ENCODE measurements around the gene CNIH1.

CNIH1 gene

DNA sequence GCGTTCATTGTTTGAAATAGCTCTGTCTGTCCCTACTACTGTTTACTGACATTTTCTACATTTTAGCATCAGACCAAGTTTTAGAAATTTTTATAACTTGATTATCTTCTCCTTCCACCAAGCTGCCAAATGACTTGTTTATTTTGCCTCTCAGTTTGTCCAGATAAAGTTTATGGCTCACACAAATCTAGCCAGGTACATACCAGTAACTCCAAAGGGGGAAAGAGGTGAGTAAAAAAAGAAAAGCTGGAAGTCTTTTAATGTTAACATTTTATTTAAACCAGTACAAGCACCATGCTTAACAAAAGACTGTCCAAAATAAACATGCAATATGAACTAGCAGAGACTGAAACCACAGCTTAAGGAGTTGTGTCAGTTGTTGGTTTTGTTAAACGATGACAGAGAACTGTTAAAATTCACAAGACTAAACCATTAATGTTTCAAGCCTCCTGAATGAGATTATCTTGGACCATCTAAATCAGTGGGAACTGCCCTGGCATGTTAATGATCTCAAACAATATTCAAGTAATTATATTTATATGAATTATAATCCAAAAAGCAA lies 33.1 kb upstream of the CNIH1 start:
- Histone ChIP-seq H3F3A (ENCODE audit: insufficient read depth, low read length) (no peaks in the 10 kb centered on the region), H3K4me3 (ENCODE audit: low read depth, low read length, poor library complexity, severe bottlenecking) (no peak overlapping the region)
- no peak for TF ChIP-seq EZH2 (IDR thresholded peaks at IDR 0.05; ENCODE audit: borderline replicate concordance, low read length)

DNA sequence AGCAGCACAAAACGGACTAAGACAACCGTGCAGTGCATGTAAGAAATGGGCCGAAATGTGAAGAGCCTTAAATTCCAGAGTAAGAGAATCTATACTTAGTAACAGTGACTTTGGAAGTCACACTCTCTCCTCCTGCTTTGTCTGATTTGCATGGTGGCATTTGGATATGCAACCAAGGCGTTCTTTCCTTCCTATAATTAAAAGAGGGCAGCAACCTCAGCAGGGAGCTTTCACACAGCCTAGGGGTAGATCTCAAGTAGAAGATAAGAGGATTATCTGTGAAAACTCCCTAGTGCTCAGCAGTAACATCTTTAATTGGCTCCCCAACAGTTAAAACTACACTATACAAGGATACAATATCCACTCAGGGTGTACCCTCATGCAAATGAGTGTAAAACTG lies 31.1 kb upstream of the CNIH1 start:
- TF ChIP-seq, protein P1, sequence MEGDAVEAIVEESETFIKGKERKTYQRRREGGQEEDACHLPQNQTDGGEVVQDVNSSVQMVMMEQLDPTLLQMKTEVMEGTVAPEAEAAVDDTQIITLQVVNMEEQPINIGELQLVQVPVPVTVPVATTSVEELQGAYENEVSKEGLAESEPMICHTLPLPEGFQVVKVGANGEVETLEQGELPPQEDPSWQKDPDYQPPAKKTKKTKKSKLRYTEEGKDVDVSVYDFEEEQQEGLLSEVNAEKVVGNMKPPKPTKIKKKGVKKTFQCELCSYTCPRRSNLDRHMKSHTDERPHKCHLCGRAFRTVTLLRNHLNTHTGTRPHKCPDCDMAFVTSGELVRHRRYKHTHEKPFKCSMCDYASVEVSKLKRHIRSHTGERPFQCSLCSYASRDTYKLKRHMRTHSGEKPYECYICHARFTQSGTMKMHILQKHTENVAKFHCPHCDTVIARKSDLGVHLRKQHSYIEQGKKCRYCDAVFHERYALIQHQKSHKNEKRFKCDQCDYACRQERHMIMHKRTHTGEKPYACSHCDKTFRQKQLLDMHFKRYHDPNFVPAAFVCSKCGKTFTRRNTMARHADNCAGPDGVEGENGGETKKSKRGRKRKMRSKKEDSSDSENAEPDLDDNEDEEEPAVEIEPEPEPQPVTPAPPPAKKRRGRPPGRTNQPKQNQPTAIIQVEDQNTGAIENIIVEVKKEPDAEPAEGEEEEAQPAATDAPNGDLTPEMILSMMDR (IDR thresholded peaks at IDR 0.05; ENCODE audit: low read length) = no peak
- no peak for TF ChIP-seq EZH2 (IDR thresholded peaks at IDR 0.05; ENCODE audit: borderline replicate concordance, low read length)
- H3K36me3 ChIP-seq (ENCODE audit: insufficient read depth, low read length) = peaks cover 18% of the 10 kb centered on the region; the same call in 1 of the 2 replicates
- no peak overlapping the region for H3K27ac ChIP-seq (ENCODE audit: low read depth, low read length, poor library complexity, severe bottlenecking)
- no peaks in the 10 kb centered on the region for H3K27me3 ChIP-seq (ENCODE audit: insufficient read depth, low read length)
- no peaks in the 10 kb centered on the region for H3F3A ChIP-seq (ENCODE audit: insufficient read depth, low read length)
- H3K9me2 ChIP-seq (ENCODE audit: low read depth, low read length) = no peaks in the 10 kb centered on the region
- H3K4me1 ChIP-seq (ENCODE audit: insufficient read depth, low read length, severe bottlenecking) = no peaks in the 10 kb centered on the region
- no peak overlapping the region for H3K9ac ChIP-seq (ENCODE audit: low read length)
- no peak overlapping the region for H2AFZ ChIP-seq (ENCODE audit: low read length)
- H4K20me1 ChIP-seq (ENCODE audit: insufficient read depth, low read length) = no peaks in the 10 kb centered on the region
- H3K9me3 ChIP-seq (ENCODE audit: low read length) = 0 out of 2 replicates have a peak, but pooled peaks cover 3% of the 10 kb centered on the region
- H3K79me2 ChIP-seq (ENCODE audit: insufficient read depth, low read length) = no peaks in the 10 kb centered on the region
- H3K4me3 ChIP-seq (ENCODE audit: low read depth, low read length, poor library complexity, severe bottlenecking) = no peak overlapping the region
- H3K4me2 ChIP-seq (ENCODE audit: low read length) = no peak overlapping the region

More for the DNA sequence above, 33.1 kb upstream of the CNIH1 start:
- H3K4me1 ChIP-seq (ENCODE audit: insufficient read depth, low read length, severe bottlenecking) = no peaks in the 10 kb centered on the region
- no peak overlapping the region for H3K27ac ChIP-seq (ENCODE audit: low read depth, low read length, poor library complexity, severe bottlenecking)
- no peak overlapping the region for H2AFZ ChIP-seq (ENCODE audit: low read length)
- peaks cover 33% of the 10 kb centered on the region; the same call in 1 of the 2 replicates for H3K36me3 ChIP-seq (ENCODE audit: insufficient read depth, low read length)
- no peaks in the 10 kb centered on the region for H3K27me3 ChIP-seq (ENCODE audit: insufficient read depth, low read length)
- no peaks in the 10 kb centered on the region for H4K20me1 ChIP-seq (ENCODE audit: insufficient read depth, low read length)
- no peaks in the 10 kb centered on the region for H3K9me2 ChIP-seq (ENCODE audit: low read depth, low read length)
- no peaks in the 10 kb centered on the region for H3K9me3 ChIP-seq (ENCODE audit: low read length)
- H3K4me2 ChIP-seq (ENCODE audit: low read length) = no peak overlapping the region
- no peaks in the 10 kb centered on the region for H3K79me2 ChIP-seq (ENCODE audit: insufficient read depth, low read length)
- no peak overlapping the region for H3K9ac ChIP-seq (ENCODE audit: low read length)

DNA sequence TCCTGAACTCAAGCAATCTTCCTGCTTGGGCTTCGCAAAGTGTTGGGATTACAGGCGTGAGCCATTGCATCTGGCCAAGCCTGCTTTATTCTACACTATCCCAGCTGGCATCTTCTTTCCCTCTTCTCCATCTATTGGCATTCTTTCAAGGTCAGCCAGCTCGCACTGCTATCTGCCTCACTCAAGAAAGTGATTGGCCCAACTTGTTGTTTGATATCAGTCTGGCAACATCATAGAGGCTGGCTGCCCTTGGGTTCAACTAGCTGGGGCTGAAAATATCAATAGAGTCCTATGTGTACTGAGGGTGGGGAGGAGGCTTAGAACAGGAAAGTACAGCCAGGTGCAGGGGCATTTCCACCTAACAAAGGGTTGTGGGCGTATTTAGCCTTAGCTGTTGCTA lies 30.5 kb upstream of the CNIH1 start:
- no peaks in the 10 kb centered on the region for H3K4me1 ChIP-seq (ENCODE audit: insufficient read depth, low read length, severe bottlenecking)
- no peak overlapping the region for H3K27ac ChIP-seq (ENCODE audit: low read depth, low read length, poor library complexity, severe bottlenecking)
- no peaks in the 10 kb centered on the region for H3K27me3 ChIP-seq (ENCODE audit: insufficient read depth, low read length)

More for the DNA sequence above, 30.5 kb upstream of the CNIH1 start:
- no peaks in the 10 kb centered on the region for H3K79me2 ChIP-seq (ENCODE audit: insufficient read depth, low read length)
- TF ChIP-seq, protein P1 (IDR thresholded peaks at IDR 0.05; ENCODE audit: low read length) = no peak
- TF ChIP-seq EZH2 (IDR thresholded peaks at IDR 0.05; ENCODE audit: borderline replicate concordance, low read length) = no peak
- H2AFZ ChIP-seq (ENCODE audit: low read length) = no peak overlapping the region
- peaks cover 13% of the 10 kb centered on the region; the same call in 1 of the 2 replicates for H3K36me3 ChIP-seq (ENCODE audit: insufficient read depth, low read length)
- H3K4me3 ChIP-seq (ENCODE audit: low read depth, low read length, poor library complexity, severe bottlenecking) = no peak overlapping the region
- H3K9me2 ChIP-seq (ENCODE audit: low read depth, low read length) = no peaks in the 10 kb centered on the region
- no peaks in the 10 kb centered on the region for H3F3A ChIP-seq (ENCODE audit: insufficient read depth, low read length)
- H3K9me3 ChIP-seq (ENCODE audit: low read length) = 0 out of 2 replicates have a peak, but pooled peaks cover 6% of the 10 kb centered on the region
- H3K9ac ChIP-seq (ENCODE audit: low read length) = no peak overlapping the region
- H4K20me1 ChIP-seq (ENCODE audit: insufficient read depth, low read length) = no peaks in the 10 kb centered on the region
- H3K4me2 ChIP-seq (ENCODE audit: low read length) = no peak overlapping the region

All from OCI-LY1 (cell line).